ENCODE data around the gene CASP5.
A peak's percentile ranks its signal among the peaks of the same experiment; 100 is the strongest.
"Not testable (repeated sequence)": the region's sequence is repeated elsewhere in the genome, so short reads cannot be mapped to it uniquely, and the experiment has no call there.

CASP5 gene

GRCh38 chr11:105032495-105032894, 9.5 kb upstream of the CASP5 start:
- DNase-seq: no peak

GRCh38 chr11:105027678-105028077, 4.7 kb upstream of the CASP5 start:
- no peak for DNase-seq

DNA sequence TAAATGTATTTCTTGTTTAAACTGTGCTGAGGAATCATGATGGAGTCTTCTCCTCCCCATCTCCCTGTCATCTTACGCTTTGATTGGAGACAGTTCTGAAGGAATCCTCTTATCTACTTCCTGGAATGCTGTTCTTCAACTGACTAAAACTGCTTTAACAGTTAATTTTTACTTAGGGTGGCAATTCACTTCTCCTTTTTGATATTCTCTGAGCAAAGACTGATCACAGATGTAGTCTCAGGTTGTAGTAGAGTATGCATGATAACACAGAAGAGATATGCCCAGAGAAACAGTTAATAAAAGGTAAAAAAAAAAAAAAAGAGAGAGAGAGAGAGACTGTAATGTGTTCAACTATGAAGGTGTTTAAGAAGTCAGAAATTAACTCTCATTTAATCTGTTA, 1.4 kb upstream of the CASP5 start:
- DNase-seq: no peak

DNA sequence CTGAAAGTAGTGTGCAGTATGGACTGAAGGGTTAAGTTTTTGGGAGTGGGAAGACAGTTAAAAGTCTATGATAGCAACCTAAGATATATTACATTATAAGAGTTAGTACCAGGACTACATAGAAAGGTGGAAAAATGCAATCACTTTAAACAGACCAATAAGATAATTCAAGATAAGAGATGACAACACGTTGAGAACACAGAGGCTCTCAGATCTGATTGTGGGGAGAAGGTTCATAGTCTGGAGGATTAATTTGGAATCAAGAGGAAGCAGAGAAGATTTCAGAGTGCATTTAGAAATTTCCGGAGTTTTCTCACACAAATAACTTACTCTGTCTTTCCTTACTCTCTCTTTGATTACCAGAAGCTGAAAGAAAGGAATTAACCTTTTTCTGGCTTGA, 441 bp downstream of the CASP5 start:
- DNase-seq: no peak

DNA sequence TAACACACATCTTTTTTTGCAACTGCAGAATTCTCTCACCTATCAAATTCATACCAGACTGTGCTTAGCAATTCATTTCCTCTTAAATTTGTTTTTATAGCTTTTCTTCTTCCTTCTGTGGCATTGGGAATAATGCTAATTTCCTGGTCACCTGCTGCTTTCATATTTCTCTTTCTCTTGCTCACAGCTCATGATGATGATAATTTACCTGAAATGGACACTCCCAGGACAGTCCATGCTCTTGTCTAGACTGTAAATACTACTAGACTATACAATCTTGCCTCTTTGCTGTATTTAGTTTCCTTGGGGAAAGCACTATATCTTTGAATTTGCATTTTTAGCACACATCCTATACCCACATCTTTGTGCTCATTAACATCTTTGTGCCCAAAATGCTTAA, 15.5 kb downstream of the CASP5 start:
- DNase-seq: no peak

GRCh38 chr11:105005451-105005845, 17.5 kb downstream of the CASP5 start:
- DNase-seq: no peak

DNA sequence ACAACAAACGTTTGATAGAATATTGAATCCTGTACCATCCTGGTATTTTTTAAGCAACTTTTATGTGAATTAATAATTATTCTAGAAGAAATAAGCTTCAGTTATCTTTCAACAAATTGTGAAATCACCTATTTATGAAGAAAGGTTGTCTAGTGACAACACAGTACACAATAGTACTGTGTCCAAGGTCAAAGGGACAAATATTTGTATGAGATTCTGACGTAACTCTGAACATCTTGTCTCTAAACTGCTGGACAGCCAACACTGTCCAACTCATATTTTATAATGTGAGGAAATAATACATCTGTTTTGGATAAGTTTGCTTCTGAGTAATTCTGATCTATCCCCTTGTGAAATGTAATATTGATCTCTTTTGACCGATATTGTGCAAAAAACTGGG, 18.9 kb downstream of the CASP5 start:
- DNase-seq: no peak

GRCh38 chr11:105003151-105003550, 19.8 kb downstream of the CASP5 start:
- no peak for DNase-seq

DNA sequence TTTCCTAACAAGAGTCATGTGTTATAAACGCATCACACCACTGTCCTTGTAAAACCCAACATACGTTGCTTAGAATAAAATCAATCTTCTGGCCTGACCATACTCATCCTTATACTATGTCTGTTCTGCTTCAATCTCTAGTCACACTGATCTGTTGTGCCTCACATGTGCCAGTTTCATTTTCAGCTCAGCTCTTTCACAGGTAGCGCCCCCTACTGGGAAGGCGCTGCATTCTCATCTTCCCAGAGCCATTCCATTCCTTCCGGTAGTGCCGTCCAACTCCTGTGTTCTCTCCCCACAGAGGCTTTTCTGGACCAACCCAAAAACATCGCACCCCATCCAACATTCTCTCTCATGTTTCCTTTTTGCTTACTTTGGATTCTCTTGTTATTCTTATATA, 22.2 kb downstream of the CASP5 start:
- DNase-seq: no peak

GRCh38 chr11:105000167-105000566, 22.8 kb downstream of the CASP5 start:
- no peak for DNase-seq

DNA sequence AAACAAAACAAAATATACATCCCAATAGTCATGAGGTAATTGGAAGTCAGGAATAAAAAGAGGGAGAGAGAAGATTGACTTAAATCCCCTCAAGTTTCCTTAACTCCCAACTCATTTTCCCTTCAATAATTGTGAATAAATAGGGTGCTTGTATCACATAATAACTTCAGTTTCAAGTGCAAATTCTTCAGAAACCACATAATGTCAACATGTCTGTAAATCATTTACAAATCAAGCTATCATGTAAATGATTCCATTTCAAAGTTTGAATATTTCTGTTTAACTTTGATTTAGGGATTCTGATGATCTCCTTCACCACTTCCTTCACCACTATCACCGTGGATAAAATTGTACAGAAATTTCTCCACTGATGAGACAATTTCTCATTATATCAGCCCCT, 23.2 kb downstream of the CASP5 start:
- peak; percentile 50 for DNase-seq

- DNase-seq: peak; percentile 2
These were observed 25.7 kb downstream of the CASP5 start for GRCh38 chr11:104997288-104997687.

GRCh38 chr11:104995001-104995408, 28.0 kb downstream of the CASP5 start:
- no peak for DNase-seq

DNA sequence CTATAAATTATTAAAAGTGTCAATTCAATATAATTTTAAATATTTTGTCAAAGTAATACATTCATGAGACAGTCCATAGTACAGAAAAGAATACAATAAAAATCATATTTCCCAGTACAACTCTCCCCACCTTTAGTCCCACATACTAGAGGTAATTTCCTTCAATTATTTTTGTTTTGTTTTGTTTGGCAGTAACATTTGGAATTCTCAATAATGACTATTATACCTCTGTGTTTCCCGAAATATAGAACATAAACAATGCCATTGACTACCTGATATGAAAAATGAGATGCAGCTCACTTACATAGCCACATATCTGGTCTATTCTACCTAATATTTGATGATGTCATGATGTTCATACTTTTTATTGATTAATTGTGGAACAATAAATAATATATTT, 30.2 kb downstream of the CASP5 start:
- DNase-seq: no peak

DNA sequence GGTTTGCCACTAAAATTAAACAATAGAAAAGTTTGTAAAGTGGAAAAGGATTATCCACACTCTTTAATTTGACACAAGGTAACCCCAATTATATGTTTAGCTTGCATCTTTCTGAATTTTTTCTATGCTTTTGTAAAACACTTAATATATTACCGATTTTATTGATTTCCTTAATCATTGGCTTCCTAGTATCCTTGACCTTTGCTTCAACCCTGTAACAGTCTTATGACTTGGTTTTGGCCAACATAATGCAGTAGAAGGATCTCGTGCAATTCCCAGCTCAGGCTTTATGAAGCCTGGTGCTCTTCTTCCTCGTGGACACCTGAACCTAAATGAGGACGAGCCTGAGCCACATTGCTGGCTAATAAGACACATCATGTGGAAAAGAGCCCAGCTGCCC, 31.0 kb downstream of the CASP5 start:
- DNase-seq: no peak

DNA sequence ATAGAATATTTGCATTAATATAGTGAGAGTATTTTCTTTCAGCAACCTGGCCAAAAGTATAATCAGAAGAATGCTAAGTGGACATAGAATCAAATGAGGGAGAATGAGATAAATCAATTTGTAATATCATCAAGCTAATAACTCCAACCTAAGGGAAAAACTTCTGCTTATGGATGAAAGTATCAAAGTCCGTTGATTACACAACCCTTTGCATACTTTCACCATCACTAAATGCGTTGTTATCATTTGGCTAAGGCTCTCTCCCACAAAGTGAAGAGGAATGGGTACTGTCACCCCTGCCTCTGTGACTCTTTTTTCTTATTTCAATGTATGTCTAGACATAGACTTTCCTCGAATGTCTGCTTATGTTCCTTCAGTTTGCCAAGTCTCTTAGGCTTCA, 38.2 kb downstream of the CASP5 start:
- no peak for DNase-seq

- DNase-seq: no peak
These were observed 43.1 kb downstream of the CASP5 start for GRCh38 chr11:104979839-104980238.

- no peak for DNase-seq
These were observed 49.4 kb downstream of the CASP5 start for GRCh38 chr11:104973616-104974015.

GRCh38 chr11:104972924-104973323, 50.0 kb downstream of the CASP5 start:
- DNase-seq: not testable (repeated sequence)

- DNase-seq: no peak
These were observed 52.2 kb downstream of the CASP5 start for GRCh38 chr11:104970756-104971155.

- no peak for DNase-seq
These were observed 53.9 kb downstream of the CASP5 start for GRCh38 chr11:104968856-104969776.

DNA sequence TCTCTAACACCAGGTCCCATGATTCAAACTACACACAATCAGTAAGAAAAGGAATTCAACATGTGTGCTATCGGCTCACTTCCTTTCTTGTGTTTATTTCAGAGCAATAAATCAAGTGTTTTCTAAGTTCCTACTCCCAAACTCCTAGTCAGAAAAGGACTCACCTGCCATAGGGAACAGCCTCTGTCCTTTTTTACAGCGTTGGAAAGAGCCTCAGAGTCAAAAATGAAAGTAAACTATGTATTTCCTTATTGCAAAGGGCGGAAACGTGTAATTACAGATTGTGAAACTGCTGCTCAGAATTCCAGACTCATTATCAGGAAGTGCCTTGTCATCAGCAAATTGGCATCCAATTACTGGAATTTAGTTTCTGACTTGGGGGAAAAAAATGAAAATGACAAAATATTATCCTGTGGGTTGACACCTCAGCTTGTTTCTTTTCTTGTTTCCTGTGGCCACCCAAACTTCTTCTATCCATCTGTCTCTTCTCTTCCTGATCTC, 54.6 kb downstream of the CASP5 start, which contains the start of gene CASP4:
TSS of gene CASP4 (minus strand) at position 220 of the 501 bp plus-strand sequence. CDS start at position 171, 49 bp downstream.
- DNase-seq: peak; percentile 62

- no peak for DNase-seq
These were observed 55.2 kb downstream of the CASP5 start for GRCh38 chr11:104967534-104968354.

GRCh38 chr11:104965735-104966134, 57.2 kb downstream of the CASP5 start:
- DNase-seq: no peak

All from kidney glomerular epithelial cell (primary cell).